Measurements from ENCODE around the gene SPG21. TPM values are rescaled to one million over a fixed set of nuclear protein-coding genes. Genes with fewer than 3 reads are reported as not detected.

SPG21 gene
- polyA plus RNA-seq, 1 donor (not counting 4 experiments of a cell fraction or from before 2014, with no cell fraction given) = 62.9 TPM

- H3K9ac ChIP-seq (ENCODE audit: control insufficient read depth, extremely low read depth, insufficient read depth, low read length) = no peak overlapping the region
- no peak for DNase-seq (ENCODE audit: low read depth, low spot score)
- no peak for TF ChIP-seq EZH2 (IDR thresholded peaks at IDR 0.05; ENCODE audit: low read length)
- no peak for TF ChIP-seq CTCF (optimal IDR thresholded peaks at IDR 0.05 in 1 of 3, IDR thresholded peaks at IDR 0.05 in 1 of 3, conservative IDR thresholded peaks at IDR 0.05 in 1 of 3; ENCODE audit: extremely low read depth in 1 of 3, insufficient read depth in 2 of 3, low read length in 3 of 3)
- H4K20me1 ChIP-seq (ENCODE audit: control insufficient read depth, extremely low read depth, insufficient read depth, low read length) = no peaks in the 10 kb centered on the region
- dilution Hi-C loops (cut with MboI; ENCODE audit: extremely low pct_ligation_motif_present, low sequenced_read_pairs) = no loop called here
- no peak overlapping the region for H3K4me3 ChIP-seq (ENCODE audit: control insufficient read depth in 2 of 3, extremely low read depth in 1 of 3, insufficient read depth in 2 of 3, low read depth in 1 of 3, low read length in 3 of 3)
- no peaks in the 10 kb centered on the region for H3K9me1 ChIP-seq (ENCODE audit: control insufficient read depth, extremely low read depth, insufficient read depth, low read length)
- H3K9me3 ChIP-seq (ENCODE audit: control insufficient read depth, low read depth, low read length) = no peaks in the 10 kb centered on the region
- peaks cover 11% of the 10 kb centered on the region for H3K79me2 ChIP-seq (ENCODE audit: control insufficient read depth, insufficient read depth, low read length)
- no peak for FAIRE-seq
- H3K4me2 ChIP-seq (ENCODE audit: control insufficient read depth, extremely low read depth, insufficient read depth, low read depth, low read length) = no peak overlapping the region
- H3K27me3 ChIP-seq (ENCODE audit: control insufficient read depth, extremely low read depth, insufficient read depth, low read length) = no peaks in the 10 kb centered on the region
- no peak overlapping the region for H2AFZ ChIP-seq (ENCODE audit: control insufficient read depth, low read length)
- H3K4me1 ChIP-seq (ENCODE audit: control insufficient read depth, extremely low read depth, insufficient read depth, low read length) = peaks cover 14% of the 10 kb centered on the region
- peaks cover 5 to 14% of the 10 kb centered on the region in 2 experiments for H3K36me3 ChIP-seq (ENCODE audit: control insufficient read depth in 2 of 2, extremely low read depth in 1 of 2, insufficient read depth in 2 of 2, low read length in 2 of 2)
- no peak overlapping the region for H3K27ac ChIP-seq (ENCODE audit: control insufficient read depth, insufficient read depth, low read length)
Observed at GRCh38 chr15:65027593-65027992, 37.9 kb upstream of the SPG21 start.

GRCh38 chr15:65026756-65027155, 37.0 kb upstream of the SPG21 start:
- DNase-seq (ENCODE audit: low read depth, low spot score) (no peak), FAIRE-seq (no peak)
- no peak overlapping the region for H2AFZ ChIP-seq (ENCODE audit: control insufficient read depth, low read length)
- peaks cover 11% of the 10 kb centered on the region for H3K79me2 ChIP-seq (ENCODE audit: control insufficient read depth, insufficient read depth, low read length)
- peaks cover 5 to 14% of the 10 kb centered on the region in 2 experiments for H3K36me3 ChIP-seq (ENCODE audit: control insufficient read depth in 2 of 2, extremely low read depth in 1 of 2, insufficient read depth in 2 of 2, low read length in 2 of 2)
- no peak overlapping the region for H3K4me2 ChIP-seq (ENCODE audit: control insufficient read depth, extremely low read depth, insufficient read depth, low read depth, low read length)
- peaks cover 14% of the 10 kb centered on the region for H3K4me1 ChIP-seq (ENCODE audit: control insufficient read depth, extremely low read depth, insufficient read depth, low read length)
- dilution Hi-C loops (cut with MboI; ENCODE audit: extremely low pct_ligation_motif_present, low sequenced_read_pairs) = no loop called here
- no peak overlapping the region for H3K27ac ChIP-seq (ENCODE audit: control insufficient read depth, insufficient read depth, low read length)
- TF ChIP-seq CTCF (optimal IDR thresholded peaks at IDR 0.05 in 1 of 3, IDR thresholded peaks at IDR 0.05 in 1 of 3, conservative IDR thresholded peaks at IDR 0.05 in 1 of 3; ENCODE audit: extremely low read depth in 1 of 3, insufficient read depth in 2 of 3, low read length in 3 of 3) = no peak
- TF ChIP-seq EZH2 (IDR thresholded peaks at IDR 0.05; ENCODE audit: low read length) = no peak
- no peak overlapping the region for H3K4me3 ChIP-seq (ENCODE audit: control insufficient read depth in 2 of 3, extremely low read depth in 1 of 3, insufficient read depth in 2 of 3, low read depth in 1 of 3, low read length in 3 of 3)
- no peaks in the 10 kb centered on the region for H3K9me3 ChIP-seq (ENCODE audit: control insufficient read depth, low read depth, low read length)
- no peaks in the 10 kb centered on the region for H3K27me3 ChIP-seq (ENCODE audit: control insufficient read depth, extremely low read depth, insufficient read depth, low read length)
- no peaks in the 10 kb centered on the region for H3K9me1 ChIP-seq (ENCODE audit: control insufficient read depth, extremely low read depth, insufficient read depth, low read length)
- H3K9ac ChIP-seq (ENCODE audit: control insufficient read depth, extremely low read depth, insufficient read depth, low read length) = no peak overlapping the region
- no peaks in the 10 kb centered on the region for H4K20me1 ChIP-seq (ENCODE audit: control insufficient read depth, extremely low read depth, insufficient read depth, low read length)
